Activated T-helper 17 cell treated with anti-CD3 and anti-CD28 coated beads, Interleukin-2, amount 50 U/mL, for 72 hours (primary cell): ENCODE data around the gene CDH23. TPM values are rescaled to one million over a fixed set of nuclear protein-coding genes. Genes with fewer than 3 reads are reported as not detected.

ENCODE experiments used
- ATAC-seq: fragments of 150-1000 bp; cut with Tn5 transposase; replicated peaks from 2 replicates; pipeline ENCODE4 v1.10.0; 2021; ENCODE audit warnings: mild to moderate bottlenecking, moderate library complexity
- H3K27ac Mint-ChIP-seq: one replicate; pipeline ENCODE4 v1.8.0; 2022; ENCODE audit warnings: mixed read lengths
- H3K27me3 Mint-ChIP-seq: one replicate; pipeline ENCODE4 v1.8.0; 2022; ENCODE audit warnings: mixed read lengths
- H3K36me3 Mint-ChIP-seq: one replicate; pipeline ENCODE4 v1.8.0; 2022; ENCODE audit warnings: low read depth, mild to moderate bottlenecking, mixed read lengths
- H3K4me1 Mint-ChIP-seq: one replicate; pipeline ENCODE4 v1.8.0; 2022; ENCODE audit warnings: mixed read lengths
- H3K4me3 Mint-ChIP-seq: one replicate; pipeline ENCODE4 v1.8.0; 2022; ENCODE audit warnings: mild to moderate bottlenecking, mixed read lengths
- H3K9me3 Mint-ChIP-seq: one replicate; pipeline ENCODE4 v1.8.0; 2022; ENCODE audit warnings: mixed read lengths
- total RNA-seq, 2 donors: library from RNA; stranded (reverse); gene quantifications; one replicate each; pipeline ENCODE4 v1.2.3, GENCODE V29; 2022

The CDH23 gene
- total RNA-seq, 2 donors from 2014 or later: 0.09 to 16.2 TPM

DNA sequence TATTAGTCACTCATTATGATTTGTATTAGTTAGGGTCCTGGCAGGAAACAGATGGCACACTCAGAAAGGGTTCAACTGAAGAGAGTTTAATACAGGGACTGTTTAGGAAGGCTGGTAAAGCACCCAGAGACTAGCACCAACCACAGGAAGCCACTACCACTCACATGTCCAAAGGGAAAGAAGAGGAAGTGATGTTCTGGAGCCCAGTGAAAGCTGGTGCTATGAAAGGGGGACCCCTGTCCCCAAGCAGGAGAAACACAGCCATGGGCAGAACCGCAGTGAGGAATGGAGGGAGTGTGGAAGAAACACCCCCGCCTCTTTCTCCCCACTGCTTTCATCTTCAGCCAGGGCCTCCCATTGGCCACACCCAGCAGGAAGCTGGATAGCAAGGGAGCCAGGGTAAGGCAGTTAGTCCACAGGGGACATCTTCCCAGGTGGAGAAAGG, 379.8 kb downstream of the CDH23 start:
- Mint-ChIP-seq H3K36me3 (peaks cover 29% of the 10 kb centered on the region), H3K27me3 (no peaks in the 10 kb centered on the region), H3K4me1 (peaks cover 21% of the 10 kb centered on the region), H3K27ac (peak overlapping the region; percentile 54), H3K4me3 (peak overlapping the region; percentile 91), H3K9me3 (no peaks in the 10 kb centered on the region)
- ATAC-seq: no peak

DNA sequence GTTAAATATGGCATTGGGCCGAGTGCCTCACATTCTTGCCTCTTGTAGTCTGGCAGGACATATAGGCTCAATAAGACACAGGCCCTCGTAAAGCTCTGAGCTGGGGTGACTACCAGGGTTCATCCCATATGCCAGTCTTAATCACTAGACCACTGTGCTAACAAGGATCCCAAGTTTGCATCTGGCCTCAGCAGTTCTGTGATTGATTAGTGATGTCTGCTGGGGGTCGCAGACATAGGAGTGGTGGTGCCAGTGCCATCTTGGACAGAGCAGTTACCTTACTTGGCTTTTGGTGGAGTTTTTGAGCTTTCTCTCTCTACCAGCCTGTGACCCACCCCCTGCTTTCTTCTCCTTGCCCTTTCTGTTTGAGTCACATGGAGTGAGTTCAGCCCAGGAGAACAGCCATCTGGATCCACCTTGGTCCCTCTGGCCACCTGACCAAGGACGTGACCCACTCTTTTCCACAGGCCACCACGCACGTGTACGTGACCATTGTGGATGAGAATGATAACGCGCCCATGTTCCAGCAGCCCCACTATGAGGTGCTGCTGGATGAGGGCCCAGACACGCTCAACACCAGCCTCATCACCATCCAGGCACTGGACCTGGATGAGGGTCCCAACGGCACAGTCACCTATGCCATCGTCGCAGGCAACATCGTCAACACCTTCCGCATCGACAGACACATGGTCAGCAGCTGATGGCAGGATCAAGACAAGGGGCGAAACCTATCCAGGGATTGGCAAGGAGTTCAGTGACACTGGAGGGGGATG, 380.7 kb downstream of the CDH23 start:
- no peak for ATAC-seq
- Mint-ChIP-seq H3K9me3 (no peaks in the 10 kb centered on the region), H3K4me1 (peaks cover 20% of the 10 kb centered on the region), H3K4me3 (no peak overlapping the region), H3K27ac (no peak overlapping the region), H3K36me3 (peaks cover 21% of the 10 kb centered on the region), H3K27me3 (no peaks in the 10 kb centered on the region)

DNA sequence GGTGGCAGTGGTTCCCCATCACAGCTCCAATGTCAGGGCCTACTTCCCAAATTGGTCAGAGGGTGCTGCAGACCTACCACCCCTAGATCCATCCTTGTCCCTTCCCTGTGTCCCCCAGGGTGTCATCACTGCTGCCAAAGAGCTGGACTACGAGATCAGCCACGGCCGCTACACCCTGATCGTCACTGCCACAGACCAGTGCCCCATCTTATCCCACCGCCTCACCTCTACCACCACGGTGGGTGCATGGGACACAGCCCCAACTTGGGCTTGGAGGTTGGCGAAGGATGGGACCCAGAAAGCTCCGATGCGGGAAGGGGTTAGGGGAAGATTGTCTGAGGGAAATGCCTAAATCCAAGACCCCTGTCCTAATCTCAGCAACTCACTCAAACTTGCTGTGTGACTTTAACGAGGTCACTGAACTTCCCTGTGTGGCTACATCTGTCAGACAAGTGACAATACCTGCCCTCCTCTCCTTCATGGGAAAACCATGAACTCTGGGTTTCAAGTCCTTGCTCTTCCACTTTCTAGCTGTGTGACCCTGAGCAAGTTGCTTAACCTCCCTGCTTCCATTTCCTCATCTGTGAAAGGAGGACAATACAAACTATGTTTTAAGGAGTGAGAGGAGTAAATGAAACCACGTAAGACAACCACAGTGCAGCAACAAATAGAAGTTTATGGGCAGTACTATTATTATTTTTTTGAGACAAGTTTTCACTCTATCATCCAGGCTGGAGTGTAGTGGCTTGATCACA, 381.5 kb downstream of the CDH23 start:
- H3K27me3 Mint-ChIP-seq: no peaks in the 10 kb centered on the region
- no peak overlapping the region for H3K27ac Mint-ChIP-seq
- peaks cover 12% of the 10 kb centered on the region for H3K36me3 Mint-ChIP-seq
- no peaks in the 10 kb centered on the region for H3K9me3 Mint-ChIP-seq
- H3K4me1 Mint-ChIP-seq: peaks cover 20% of the 10 kb centered on the region
- ATAC-seq: no peak
- no peak overlapping the region for H3K4me3 Mint-ChIP-seq

DNA sequence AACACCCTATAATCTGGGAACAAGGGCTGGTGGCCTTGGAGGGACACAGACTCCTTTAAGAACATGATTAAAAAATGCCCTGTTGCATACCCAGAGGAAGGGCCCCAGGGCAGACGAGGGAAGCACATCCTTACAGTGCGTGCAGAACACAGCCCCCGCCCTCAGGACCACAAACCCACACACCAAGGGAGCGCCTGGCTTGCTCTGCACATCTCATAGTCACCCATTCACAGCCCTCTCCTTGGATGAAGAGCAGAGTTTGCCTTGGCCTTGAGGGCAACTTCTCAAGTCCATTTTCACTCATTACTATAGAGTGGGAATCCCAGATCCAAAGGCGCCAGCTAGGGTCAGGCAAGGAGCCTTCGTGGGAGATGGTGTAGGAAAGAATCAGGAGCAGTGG, 382.9 kb downstream of the CDH23 start:
- Mint-ChIP-seq H3K4me1 (peaks cover 9% of the 10 kb centered on the region), H3K27me3 (no peaks in the 10 kb centered on the region), H3K36me3 (no peaks in the 10 kb centered on the region), H3K27ac (no peak overlapping the region), H3K4me3 (no peak overlapping the region), H3K9me3 (no peaks in the 10 kb centered on the region)
- ATAC-seq: no peak

DNA sequence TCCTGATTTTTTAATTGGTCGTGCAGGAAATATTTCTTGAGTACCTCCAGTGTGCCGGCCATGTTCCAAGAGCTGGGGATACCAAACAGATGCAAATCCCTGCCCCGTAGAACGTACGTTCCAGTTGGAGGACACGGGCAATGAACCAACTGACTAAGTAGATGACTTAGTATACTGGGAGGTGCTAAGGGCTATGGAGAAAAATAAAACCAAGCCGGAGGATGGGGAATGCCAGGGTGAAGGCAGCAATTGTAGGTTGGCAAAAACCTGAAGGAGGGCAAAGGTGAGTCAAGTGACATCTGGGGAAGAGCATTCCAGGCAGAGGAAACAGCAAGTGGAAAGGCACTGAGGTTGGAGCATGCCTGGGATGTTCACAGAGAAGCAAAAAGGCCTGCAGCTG, 383.4 kb downstream of the CDH23 start:
- peak overlapping the region; percentile 36 for H3K27ac Mint-ChIP-seq

DNA sequence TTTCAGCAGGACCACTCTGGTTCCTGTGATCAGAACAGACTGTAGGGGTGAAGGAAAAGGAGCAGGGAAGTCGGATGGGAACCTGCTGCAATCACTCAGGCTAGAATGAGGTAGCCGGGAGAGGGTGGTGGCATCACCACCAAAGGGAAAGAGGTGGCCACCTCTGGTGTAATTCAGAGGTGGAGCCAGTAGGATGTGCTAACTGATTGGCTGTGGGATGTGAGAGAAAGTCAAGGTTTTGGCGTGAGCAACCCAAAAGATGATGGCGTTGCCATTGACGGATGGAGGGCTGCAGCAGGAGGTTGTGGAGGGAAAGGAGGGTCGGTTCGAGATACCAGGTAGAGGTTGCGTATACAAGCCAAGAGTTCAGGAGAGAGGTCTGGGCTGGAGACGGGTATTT, 384.0 kb downstream of the CDH23 start:
- H3K4me1 Mint-ChIP-seq: peaks cover 9% of the 10 kb centered on the region
- H3K27me3 Mint-ChIP-seq: no peaks in the 10 kb centered on the region
- peak overlapping the region; percentile 36 for H3K27ac Mint-ChIP-seq
- no peak overlapping the region for H3K4me3 Mint-ChIP-seq
- no peak for ATAC-seq
- H3K9me3 Mint-ChIP-seq: no peaks in the 10 kb centered on the region
- H3K36me3 Mint-ChIP-seq: no peaks in the 10 kb centered on the region

More for the DNA sequence above, 383.4 kb downstream of the CDH23 start:
- Mint-ChIP-seq H3K36me3 (no peaks in the 10 kb centered on the region), H3K9me3 (no peaks in the 10 kb centered on the region), H3K4me3 (no peak overlapping the region), H3K4me1 (peaks cover 9% of the 10 kb centered on the region), H3K27me3 (no peaks in the 10 kb centered on the region)
- ATAC-seq: no peak

DNA sequence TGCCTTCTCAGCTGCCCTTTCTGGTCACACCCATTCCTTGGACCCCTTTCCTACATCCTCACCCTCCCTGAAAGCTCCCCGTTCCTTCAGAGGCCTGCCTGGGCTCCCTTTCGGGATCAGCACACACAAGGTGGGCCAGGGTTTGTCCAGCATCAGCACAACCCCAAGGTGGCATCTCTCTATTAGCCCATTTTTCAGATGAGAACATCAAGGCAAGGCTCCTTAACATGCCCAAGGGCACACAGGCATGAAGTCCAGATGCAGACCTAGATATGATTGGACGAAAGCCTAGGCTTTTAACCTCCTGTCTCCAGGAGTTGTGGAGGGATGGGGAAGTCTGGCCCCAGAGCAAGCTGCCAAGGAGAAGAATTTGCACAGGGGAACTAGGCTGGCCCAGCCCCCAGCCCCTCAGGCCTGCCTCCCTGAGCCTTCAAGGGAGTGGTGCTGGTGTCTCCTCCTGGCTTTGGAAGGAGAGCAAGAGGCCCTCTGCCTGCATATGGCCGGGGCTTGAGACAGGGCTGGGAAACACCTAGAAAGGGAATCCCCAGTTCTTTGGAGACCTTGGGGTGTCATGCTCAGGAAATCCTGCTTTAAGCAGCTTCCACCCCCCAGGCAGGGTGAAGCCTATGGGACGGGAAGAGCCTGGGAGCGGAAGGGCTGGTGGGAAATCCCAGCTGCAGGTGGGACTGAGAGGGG, 385.6 kb downstream of the CDH23 start:
- Mint-ChIP-seq H3K36me3 (no peaks in the 10 kb centered on the region), H3K4me1 (no peaks in the 10 kb centered on the region), H3K27ac (no peak overlapping the region), H3K27me3 (no peaks in the 10 kb centered on the region), H3K9me3 (no peaks in the 10 kb centered on the region), H3K4me3 (no peak overlapping the region)
- ATAC-seq: no peak

DNA sequence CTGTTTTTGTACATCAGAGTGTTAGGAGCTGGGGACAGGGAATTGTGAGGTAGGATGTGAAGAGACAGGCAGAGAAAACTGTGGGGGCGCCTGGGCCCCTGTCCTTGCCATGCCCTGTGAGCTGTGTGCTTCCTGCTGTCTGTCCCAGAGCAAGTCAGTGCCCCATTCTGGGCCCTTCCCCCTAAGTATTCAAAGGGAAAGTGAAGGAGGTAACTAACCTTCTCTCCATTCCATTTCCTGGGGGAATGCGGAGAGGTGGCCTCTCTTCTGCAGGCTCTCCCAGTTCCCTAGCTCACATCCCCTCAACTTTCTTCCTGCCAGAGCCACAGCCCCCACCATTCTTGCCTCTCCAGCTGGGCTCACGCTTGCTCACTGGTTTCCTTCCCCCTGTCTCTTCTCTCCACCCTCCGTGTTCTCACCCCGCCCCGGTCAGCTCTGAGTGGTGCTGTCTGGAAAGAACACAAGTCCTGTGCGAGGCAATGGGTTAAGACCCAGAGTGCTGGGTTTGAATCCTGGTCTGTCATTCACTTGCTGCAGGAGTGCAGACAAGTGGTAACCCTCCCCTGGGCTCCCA, 386.3 kb downstream of the CDH23 start:
- Mint-ChIP-seq H3K36me3 (no peaks in the 10 kb centered on the region), H3K4me1 (no peaks in the 10 kb centered on the region), H3K27me3 (no peaks in the 10 kb centered on the region), H3K27ac (peak overlapping the region; percentile 10), H3K9me3 (no peaks in the 10 kb centered on the region), H3K4me3 (no peak overlapping the region)
- ATAC-seq: no peak

DNA sequence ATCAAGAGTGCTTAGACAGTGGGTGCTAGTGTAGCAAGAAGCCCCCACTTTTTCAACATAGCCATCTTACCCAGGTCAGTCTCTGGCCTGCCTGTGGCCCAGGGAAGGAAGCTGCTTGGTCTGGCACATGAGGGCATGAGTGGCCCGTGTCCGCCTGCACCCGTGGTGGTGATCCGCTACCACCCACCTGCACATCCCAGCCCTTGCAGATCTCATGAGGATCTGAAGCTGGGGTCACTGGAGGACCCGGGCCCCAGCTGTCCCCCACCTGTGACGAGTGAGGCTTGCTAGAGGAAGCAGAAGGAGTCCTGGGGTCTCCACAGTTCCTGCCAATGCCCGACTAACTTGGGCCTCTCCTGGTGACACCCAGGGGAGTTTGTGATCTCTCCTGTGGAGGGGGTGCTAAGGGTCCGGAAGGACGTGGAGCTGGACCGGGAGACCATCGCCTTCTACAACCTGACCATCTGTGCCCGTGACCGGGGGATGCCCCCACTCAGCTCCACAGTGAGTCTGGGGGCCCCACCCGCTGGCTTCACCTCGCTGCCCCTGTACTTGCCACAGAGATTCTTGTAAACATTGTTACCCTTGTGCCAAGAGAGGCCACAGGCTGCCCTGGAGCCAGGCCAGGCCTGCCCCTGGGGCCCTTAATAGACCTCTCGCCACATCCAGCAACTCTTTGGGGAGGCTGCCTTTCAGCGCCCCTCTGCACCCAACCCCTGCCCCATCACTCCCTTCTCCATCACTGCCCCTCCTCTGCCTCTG, 387.4 kb downstream of the CDH23 start:
- Mint-ChIP-seq H3K4me1 (no peaks in the 10 kb centered on the region), H3K4me3 (no peak overlapping the region), H3K27ac (no peak overlapping the region), H3K36me3 (no peaks in the 10 kb centered on the region), H3K9me3 (no peaks in the 10 kb centered on the region), H3K27me3 (no peaks in the 10 kb centered on the region)
- no peak for ATAC-seq

DNA sequence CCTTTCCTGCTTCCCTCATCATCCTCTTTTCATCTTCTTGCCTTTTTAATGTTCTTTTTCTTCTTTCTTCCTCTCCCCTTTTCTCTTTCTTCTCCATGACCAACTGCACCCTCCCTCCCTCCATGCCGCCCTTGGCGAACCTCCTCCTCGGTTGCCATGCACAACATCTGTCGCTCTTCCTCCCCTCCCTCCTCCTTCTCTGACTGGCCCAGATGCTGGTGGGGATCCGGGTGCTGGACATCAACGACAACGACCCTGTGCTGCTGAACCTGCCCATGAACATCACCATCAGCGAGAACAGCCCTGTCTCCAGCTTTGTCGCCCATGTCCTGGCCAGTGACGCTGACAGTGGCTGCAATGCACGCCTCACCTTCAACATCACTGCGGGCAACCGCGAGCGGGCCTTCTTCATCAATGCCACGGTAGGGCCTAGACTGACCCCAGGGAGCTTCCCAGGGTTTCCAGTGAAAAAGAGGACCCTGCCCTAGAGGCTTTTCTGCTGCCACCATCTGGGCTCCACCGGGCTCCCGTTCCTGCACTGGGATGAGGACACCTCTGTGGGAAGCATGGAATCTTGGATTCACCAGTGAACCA, 388.1 kb downstream of the CDH23 start:
- ATAC-seq: no peak
- H3K9me3 Mint-ChIP-seq: no peaks in the 10 kb centered on the region
- no peak overlapping the region for H3K27ac Mint-ChIP-seq
- no peak overlapping the region for H3K4me3 Mint-ChIP-seq
- no peaks in the 10 kb centered on the region for H3K4me1 Mint-ChIP-seq
- no peaks in the 10 kb centered on the region for H3K27me3 Mint-ChIP-seq
- H3K36me3 Mint-ChIP-seq: no peaks in the 10 kb centered on the region

DNA sequence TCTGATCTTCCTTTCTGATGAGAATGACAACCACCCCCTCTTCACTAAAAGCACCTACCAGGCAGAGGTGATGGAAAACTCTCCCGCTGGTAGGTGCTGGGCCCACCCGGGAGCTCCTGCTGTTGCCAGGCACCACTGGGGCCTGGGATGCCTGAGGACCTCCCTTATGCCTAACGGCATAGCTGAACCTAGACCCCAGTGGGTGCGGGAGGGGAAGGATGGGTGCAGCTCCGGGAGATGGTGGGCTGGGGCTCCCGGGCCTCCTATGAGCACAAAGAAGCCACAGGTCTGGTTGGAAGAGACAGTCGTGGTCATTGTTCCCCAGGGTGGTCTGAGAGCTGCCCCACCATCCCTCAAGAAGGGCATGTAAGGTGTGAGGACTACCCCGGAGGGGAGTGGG, 392.2 kb downstream of the CDH23 start:
- Mint-ChIP-seq H3K36me3 (no peaks in the 10 kb centered on the region), H3K27me3 (no peaks in the 10 kb centered on the region), H3K27ac (no peak overlapping the region), H3K4me1 (no peaks in the 10 kb centered on the region), H3K4me3 (no peak overlapping the region), H3K9me3 (no peaks in the 10 kb centered on the region)
- no peak for ATAC-seq

DNA sequence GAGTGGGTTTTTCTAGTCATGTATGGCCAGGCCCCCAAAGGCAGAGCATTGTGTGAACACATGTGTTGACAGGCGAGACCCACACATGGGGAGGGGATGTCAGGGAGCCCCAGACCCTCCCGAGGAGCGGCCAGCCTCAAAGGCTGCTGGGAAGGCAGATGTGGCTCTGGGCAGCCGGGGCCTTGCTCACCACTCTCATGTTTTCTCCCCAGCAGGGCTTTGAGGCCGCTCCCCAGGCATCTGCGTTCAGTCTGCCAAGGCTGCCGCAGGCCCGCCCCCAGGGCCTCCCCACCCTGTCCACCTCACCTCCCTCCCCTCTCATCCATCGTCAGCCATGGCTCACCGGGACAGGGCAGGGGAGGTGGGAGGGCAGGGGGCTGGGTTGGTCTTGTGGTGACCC, 393.2 kb downstream of the CDH23 start:
- no peak overlapping the region for H3K27ac Mint-ChIP-seq
- no peaks in the 10 kb centered on the region for H3K27me3 Mint-ChIP-seq
- no peaks in the 10 kb centered on the region for H3K36me3 Mint-ChIP-seq
- H3K4me3 Mint-ChIP-seq: no peak overlapping the region
- H3K4me1 Mint-ChIP-seq: no peaks in the 10 kb centered on the region
- H3K9me3 Mint-ChIP-seq: no peaks in the 10 kb centered on the region
- ATAC-seq: no peak

DNA sequence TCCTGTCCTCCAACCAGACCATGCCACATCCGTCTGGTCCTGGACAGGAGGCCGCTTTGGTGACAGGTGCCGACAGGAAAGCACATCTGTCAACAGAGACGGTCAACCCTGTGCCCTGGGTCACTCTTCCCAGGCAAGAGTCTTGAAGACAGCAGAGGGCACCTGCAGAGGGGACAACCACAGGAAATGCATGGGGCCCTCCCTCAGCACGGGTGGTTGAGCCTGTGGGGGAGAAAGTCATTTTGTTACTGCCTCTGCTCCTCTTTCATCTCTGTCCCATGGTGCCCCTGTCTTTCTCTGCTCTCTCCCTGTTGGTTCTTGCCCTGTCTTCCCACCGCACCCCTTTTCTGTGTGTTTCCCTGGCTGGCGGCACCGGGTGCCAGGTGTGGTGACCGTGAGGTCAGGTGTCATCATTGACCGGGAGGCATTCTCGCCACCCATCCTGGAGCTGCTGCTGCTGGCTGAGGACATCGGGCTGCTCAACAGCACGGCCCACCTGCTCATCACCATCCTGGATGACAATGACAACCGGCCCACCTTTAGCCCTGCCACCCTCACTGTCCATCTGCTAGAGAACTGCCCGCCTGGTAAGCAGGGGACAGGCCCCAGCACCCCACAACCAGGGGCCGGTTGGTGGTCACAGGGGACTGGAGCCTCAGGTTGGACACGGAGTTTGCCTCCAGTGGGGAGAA, 394.2 kb downstream of the CDH23 start:
- ATAC-seq: peak; percentile 61
- no peaks in the 10 kb centered on the region for H3K36me3 Mint-ChIP-seq
- no peaks in the 10 kb centered on the region for H3K4me1 Mint-ChIP-seq
- no peak overlapping the region for H3K27ac Mint-ChIP-seq
- H3K4me3 Mint-ChIP-seq: no peak overlapping the region
- no peaks in the 10 kb centered on the region for H3K9me3 Mint-ChIP-seq
- H3K27me3 Mint-ChIP-seq: no peaks in the 10 kb centered on the region
